ENCODE results near the gene STXBP5. TPM values are rescaled to one million over a fixed set of nuclear protein-coding genes. Genes with fewer than 3 reads are reported as not detected.

Gene STXBP5
- total RNA-seq, 1 donor from 2014 or later: 38.3 TPM

DNA sequence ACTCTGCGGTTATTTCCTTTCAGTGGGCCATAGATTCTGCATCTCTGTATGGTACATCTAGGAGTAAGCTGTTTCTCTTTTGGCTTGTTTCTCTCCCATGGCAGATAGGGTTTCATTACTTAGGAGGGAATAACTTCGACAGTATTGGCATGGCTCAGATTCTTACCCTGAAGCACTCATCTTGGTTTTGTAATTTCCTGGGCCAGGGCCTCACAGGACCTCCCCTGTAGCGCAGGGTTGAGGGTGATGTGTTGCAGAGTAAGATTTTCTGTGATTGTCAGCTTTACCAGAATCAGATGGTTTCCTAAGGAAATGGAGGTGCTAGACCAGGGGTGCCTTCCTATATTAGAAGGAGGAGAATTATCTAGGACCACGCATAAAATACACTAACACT lies 78.3 kb downstream of the STXBP5 start:
- DNase-seq (ENCODE audit: extremely low read depth, low read depth, low spot score): no peak

DNA sequence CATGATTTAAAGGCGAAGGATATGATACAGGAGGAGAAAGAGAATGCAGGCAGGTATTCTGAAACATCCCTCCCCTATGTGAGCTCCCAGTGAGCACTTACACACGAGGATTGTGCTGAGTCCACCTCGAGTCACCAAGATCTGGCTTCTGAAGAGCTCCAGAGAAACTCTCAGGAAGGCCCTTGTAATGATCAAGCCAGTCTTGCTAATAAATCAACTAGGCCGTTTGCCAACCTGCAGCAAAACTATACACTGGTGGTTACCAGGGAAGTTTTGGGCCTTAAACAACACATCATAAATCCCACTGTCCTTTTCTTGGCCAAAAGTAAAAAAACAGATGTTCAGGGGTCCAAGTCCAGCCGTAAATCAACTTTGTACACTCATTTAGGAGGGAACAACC lies 79.2 kb downstream of the STXBP5 start:
- no peak for DNase-seq (ENCODE audit: extremely low read depth, low read depth, low spot score)

DNA sequence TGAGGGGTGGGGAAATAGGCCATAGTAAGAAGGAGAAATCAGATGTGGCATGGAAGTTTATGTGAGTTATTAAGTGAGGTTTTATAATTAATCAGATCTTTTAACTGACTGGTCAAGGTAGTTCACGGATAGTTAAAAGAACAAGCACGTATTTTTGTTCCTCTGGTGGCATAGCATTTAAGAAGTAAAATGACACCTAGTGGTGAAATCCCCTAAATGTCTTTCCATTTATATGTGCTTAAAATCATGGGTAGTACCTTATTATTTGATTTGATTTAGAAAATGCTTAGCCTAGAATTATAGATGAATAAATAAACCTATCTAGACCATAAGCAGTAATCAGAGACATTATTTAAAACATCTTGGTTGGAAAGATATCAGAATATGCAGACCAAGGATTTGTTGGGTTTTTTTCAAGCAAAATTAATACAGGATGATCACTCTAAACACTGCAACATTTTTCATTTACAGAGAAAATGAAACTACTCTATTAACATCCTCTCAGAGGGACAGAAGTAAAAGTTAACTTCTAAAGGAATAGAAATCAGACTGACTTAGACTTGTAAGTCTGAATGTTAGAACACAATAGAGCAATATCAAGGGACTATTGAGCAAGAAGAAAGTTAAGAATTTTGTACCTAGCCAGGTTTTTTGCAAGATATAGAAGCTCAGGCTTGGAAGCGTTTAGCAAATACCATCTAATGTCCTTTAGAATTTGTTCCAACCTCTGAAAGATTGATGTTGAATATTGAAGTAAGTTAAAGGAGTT lies 81.1 kb downstream of the STXBP5 start:
- peak; percentile 48 for DNase-seq (ENCODE audit: extremely low read depth, low read depth, low spot score)

DNA sequence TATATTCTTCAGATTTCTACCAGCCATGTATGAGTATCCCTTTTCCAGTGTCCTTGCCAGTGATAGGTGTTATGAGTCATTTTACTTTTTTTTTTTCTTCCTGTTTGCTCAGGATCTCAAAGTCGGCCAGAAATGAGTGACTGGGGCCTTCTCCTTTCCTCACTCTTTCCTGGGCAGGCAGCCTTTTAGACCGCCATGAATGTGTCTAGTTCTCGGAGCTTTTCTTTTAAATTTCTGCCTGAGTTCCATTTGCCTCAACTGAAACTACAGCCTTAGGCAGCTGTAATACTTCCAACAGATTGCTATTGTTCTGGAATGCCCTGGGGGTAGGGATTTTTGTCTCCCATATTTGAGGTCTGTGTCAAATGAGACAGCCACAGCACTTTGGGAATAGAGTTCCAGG lies 83.7 kb downstream of the STXBP5 start:
- peak; percentile 31 for DNase-seq (ENCODE audit: extremely low read depth, low read depth, low spot score)

- no peak for DNase-seq (ENCODE audit: extremely low read depth, low read depth, low spot score)
Measured at GRCh38 chr6:147297124-147297523, 92.9 kb downstream of the STXBP5 start.

DNA sequence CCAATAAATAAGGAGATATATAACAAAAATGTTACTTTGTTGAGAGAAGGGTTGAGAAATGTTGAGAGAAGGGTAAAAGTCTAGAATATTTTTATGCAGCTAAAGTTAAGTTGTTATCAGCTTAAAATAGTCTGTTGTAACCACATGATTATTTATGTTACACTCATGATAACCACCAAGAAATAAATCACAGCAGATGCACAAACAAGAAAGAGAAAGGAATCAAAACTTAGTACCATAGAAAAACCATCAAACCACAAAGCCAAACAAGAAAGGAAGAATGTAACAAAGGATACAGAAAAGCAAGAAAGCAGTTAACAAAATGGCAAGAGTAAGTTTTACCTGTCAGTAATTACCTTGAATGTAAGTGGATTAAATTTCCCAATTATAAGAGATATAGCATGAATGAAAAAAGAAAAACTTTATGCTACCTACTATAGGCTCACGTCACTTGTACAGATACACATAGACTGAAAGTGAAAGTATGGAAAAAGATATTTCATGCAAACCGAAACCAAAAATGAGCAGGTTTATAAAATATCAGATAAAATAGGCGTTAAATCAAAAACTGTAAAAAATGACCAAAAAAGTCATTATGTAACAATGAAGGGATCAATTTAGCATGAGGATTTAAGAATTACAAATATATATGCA lies 93.6 kb downstream of the STXBP5 start:
- DNase-seq (ENCODE audit: extremely low read depth, low read depth, low spot score): no peak

GRCh38 chr6:147298461-147298860 lies 94.2 kb downstream of the STXBP5 start:
- DNase-seq (ENCODE audit: extremely low read depth, low read depth, low spot score): no peak

DNA sequence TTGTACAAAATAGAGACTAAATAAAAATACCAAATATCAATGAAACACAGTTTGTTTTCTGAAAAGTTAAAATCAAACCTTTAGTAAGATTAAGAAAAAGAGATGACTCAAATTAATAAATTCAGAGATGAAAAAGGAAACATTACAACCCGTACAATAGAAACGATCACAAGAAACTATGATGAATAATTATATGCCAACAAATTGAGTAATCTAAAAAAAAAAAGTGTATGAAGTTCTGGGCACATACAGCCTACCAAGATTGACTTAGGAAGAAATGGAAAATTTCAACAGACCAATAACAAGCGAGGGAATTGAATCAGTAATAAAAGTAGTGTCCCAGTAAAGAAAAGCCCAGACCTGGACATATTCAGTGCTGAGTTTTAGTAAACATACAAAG lies 94.8 kb downstream of the STXBP5 start:
- DNase-seq (ENCODE audit: extremely low read depth, low read depth, low spot score): no peak

- no peak for DNase-seq (ENCODE audit: extremely low read depth, low read depth, low spot score)
Measured at GRCh38 chr6:147301070-147301469, 96.9 kb downstream of the STXBP5 start.

- DNase-seq (ENCODE audit: extremely low read depth, low read depth, low spot score): no peak
Measured at GRCh38 chr6:147304016-147304415, 99.8 kb downstream of the STXBP5 start.

- no peak for DNase-seq (ENCODE audit: extremely low read depth, low read depth, low spot score)
Measured at GRCh38 chr6:147310521-147310920, 106.3 kb downstream of the STXBP5 start.

GRCh38 chr6:147311218-147311617 lies 107.0 kb downstream of the STXBP5 start:
- no peak for DNase-seq (ENCODE audit: extremely low read depth, low read depth, low spot score)

- no peak for DNase-seq (ENCODE audit: extremely low read depth, low read depth, low spot score)
Measured at GRCh38 chr6:147321260-147321659, 117.0 kb downstream of the STXBP5 start.

GRCh38 chr6:147322299-147323162 lies 118.3 kb downstream of the STXBP5 start:
- DNase-seq (ENCODE audit: extremely low read depth, low read depth, low spot score): no peak

DNA sequence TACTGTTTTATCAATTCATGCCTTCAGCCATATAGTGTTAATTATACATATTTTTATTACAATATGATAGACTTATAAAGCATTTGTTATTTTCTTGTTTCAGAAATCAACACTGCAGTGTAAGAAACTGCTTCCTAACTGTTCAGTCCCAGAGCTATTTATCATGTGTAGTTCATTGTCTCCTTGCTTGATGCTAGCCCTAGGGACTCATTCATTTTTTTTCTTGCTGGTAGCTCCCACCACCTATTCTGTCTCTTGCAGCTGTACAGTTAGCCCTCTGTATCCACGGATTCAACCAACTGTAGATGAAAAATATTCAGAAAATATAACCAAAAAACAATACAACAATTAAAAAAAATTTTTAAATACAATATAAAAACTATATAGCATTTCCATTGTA lies 121.3 kb downstream of the STXBP5 start:
- DNase-seq (ENCODE audit: extremely low read depth, low read depth, low spot score): no peak

GRCh38 chr6:147331401-147331800 lies 127.2 kb downstream of the STXBP5 start:
- DNase-seq (ENCODE audit: extremely low read depth, low read depth, low spot score): no peak

DNA sequence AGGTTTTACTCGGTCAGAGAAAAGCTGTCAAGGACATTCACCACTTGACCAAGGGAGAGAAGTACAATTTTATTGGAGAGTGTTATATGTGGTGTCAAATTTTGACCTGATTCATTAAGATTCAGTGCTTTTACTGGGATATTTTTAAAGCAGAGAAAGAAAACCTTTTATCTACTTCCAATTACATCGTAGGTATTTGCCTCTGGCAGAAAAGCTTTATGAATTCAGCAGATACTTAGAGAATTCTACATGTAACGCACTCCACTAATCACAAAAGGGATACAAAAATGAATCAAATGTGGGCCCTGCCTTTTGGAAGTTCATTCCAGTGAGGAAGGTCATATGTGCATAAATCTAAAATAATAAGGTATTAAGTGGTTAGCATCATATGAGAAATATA lies 133.7 kb downstream of the STXBP5 start:
- DNase-seq (ENCODE audit: extremely low read depth, low read depth, low spot score): no peak

GRCh38 chr6:147341486-147341885 lies 137.3 kb downstream of the STXBP5 start:
- no peak for DNase-seq (ENCODE audit: extremely low read depth, low read depth, low spot score)

DNA sequence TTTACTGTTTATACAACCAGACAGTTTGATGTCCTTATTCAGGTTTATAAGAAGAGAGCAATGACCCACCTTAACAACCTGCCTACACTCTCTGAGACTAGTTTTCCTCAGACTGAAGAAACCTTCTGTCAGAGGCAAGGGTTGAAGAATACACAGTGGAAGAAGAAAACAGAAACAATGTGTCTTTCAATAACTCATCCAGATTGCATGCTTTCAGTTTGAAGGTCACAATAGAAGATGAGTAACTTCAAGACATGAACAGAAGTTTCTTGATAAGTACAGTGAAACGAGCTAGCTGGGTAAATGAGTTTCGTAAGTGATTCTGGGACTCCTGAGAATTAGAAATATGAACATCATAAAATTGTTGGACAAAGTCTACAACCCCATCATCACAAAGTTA lies 141.7 kb downstream of the STXBP5 start:
- no peak for DNase-seq (ENCODE audit: extremely low read depth, low read depth, low spot score)

GRCh38 chr6:147347179-147347881 lies 143.1 kb downstream of the STXBP5 start:
- DNase-seq (ENCODE audit: extremely low read depth, low read depth, low spot score): no peak

Measured in glomerular endothelial cell (primary cell).